ENCODE results near the gene CLDN9. TPM values are rescaled to one million over a fixed set of nuclear protein-coding genes. Genes with fewer than 3 reads are reported as not detected.

The CLDN9 gene
- total RNA-seq (not detected), polyA plus RNA-seq (0.04 TPM)

GRCh38 chr16:3012828-3013420 is at the start of gene CLDN9:
Gene CLDN9, plus strand, starts transcription at chr16:3012923. Its CDS starts 440 bp downstream, at chr16:3013363.
- 32% methylated on average over 27 of the region's 27 CpGs for WGBS
- no peak for DNase-seq (ENCODE audit: extremely low spot score)
- no peak within 1 kb of the TSS for H3K27ac ChIP-seq (ENCODE audit: low read depth)

GRCh38 chr16:2963074-2963722 is 49.5 kb upstream of the CLDN9 start:
- no peaks in the 10 kb centered on the region for H3K36me3 ChIP-seq (ENCODE audit: insufficient read depth)
- H3K4me3 ChIP-seq (ENCODE audit: low read depth, low read length), result no peak overlapping the region
- under 1% methylated on average over 40 of the region's 40 CpGs for WGBS
- no peak overlapping the region for H3K27ac ChIP-seq (ENCODE audit: low read depth)
- DNase-seq (ENCODE audit: extremely low spot score), result no peak
- peaks cover 5% of the 10 kb centered on the region for H3K4me1 ChIP-seq (ENCODE audit: insufficient read depth)

More at GRCh38 chr16:3012828-3013420, at the start of gene CLDN9:
- Histone ChIP-seq H3K4me1 (ENCODE audit: insufficient read depth) (peaks cover 2% of the 10 kb centered on the region), H3K36me3 (ENCODE audit: insufficient read depth) (no peaks in the 10 kb centered on the region), H3K4me3 (ENCODE audit: low read depth, low read length) (no peak within 1 kb of the TSS)

GRCh38 chr16:2963723-2964474 is 48.8 kb upstream of the CLDN9 start, which contains the start of gene KREMEN2:
Gene KREMEN2, plus strand, starts transcription at chr16:2964275. Its CDS starts 246 bp downstream, at chr16:2964521.
- no peak for DNase-seq (ENCODE audit: extremely low spot score)
- peak within 1 kb of the TSS; percentile 29 for H3K4me3 ChIP-seq (ENCODE audit: low read depth, low read length)
- under 1% methylated on average over 60 of the region's 60 CpGs for WGBS
- H3K4me1 ChIP-seq (ENCODE audit: insufficient read depth), result peaks cover 5% of the 10 kb centered on the region
- H3K36me3 ChIP-seq (ENCODE audit: insufficient read depth), result no peaks in the 10 kb centered on the region
- no peak within 1 kb of the TSS for H3K27ac ChIP-seq (ENCODE audit: low read depth)

- H3K36me3 ChIP-seq (ENCODE audit: insufficient read depth), result no peaks in the 10 kb centered on the region
- peak overlapping the region; percentile 29 for H3K4me3 ChIP-seq (ENCODE audit: low read depth, low read length)
- DNase-seq (ENCODE audit: extremely low spot score), result no peak
- no peak overlapping the region for H3K27ac ChIP-seq (ENCODE audit: low read depth)
- peaks cover 5% of the 10 kb centered on the region for H3K4me1 ChIP-seq (ENCODE audit: insufficient read depth)
- WGBS, result under 1% methylated on average over 68 of the region's 68 CpGs
These were observed 48.0 kb upstream of the CLDN9 start for GRCh38 chr16:2964475-2965336.

- Histone ChIP-seq H3K4me1 (ENCODE audit: insufficient read depth) (peaks cover 7% of the 10 kb centered on the region), H3K4me3 (ENCODE audit: low read depth, low read length) (no peak overlapping the region)
- 50% methylated on average over 39 of the region's 39 CpGs for WGBS
These were observed 46.5 kb upstream of the CLDN9 start for GRCh38 chr16:2966043-2966807.

GRCh38 chr16:2966808-2967191 is 45.9 kb upstream of the CLDN9 start:
- peaks cover 7% of the 10 kb centered on the region for H3K4me1 ChIP-seq (ENCODE audit: insufficient read depth)
- H3K4me3 ChIP-seq (ENCODE audit: low read depth, low read length), result no peak overlapping the region
- H3K27ac ChIP-seq (ENCODE audit: low read depth), result no peak overlapping the region
- no peak for DNase-seq (ENCODE audit: extremely low spot score)
- 2% methylated on average over 46 of the region's 46 CpGs for whole genome bisulfite sequencing
- no peaks in the 10 kb centered on the region for H3K36me3 ChIP-seq (ENCODE audit: insufficient read depth)

More at GRCh38 chr16:2966043-2966807, 46.5 kb upstream of the CLDN9 start:
- DNase-seq (ENCODE audit: extremely low spot score), result no peak
- Histone ChIP-seq H3K36me3 (ENCODE audit: insufficient read depth) (no peaks in the 10 kb centered on the region), H3K27ac (ENCODE audit: low read depth) (no peak overlapping the region)

- Histone ChIP-seq H3K36me3 (ENCODE audit: insufficient read depth) (no peaks in the 10 kb centered on the region), H3K4me1 (ENCODE audit: insufficient read depth) (peaks cover 7% of the 10 kb centered on the region), H3K4me3 (ENCODE audit: low read depth, low read length) (no peak overlapping the region), H3K27ac (ENCODE audit: low read depth) (no peak overlapping the region)
- DNase-seq (ENCODE audit: extremely low spot score), result no peak
- WGBS, result 6% methylated on average over 51 of the region's 51 CpGs
These were observed 45.5 kb upstream of the CLDN9 start for GRCh38 chr16:2967211-2967631.

GRCh38 chr16:2967721-2968161 is 45.0 kb upstream of the CLDN9 start:
- 50% methylated on average over 33 of the region's 33 CpGs for WGBS
- H3K4me3 ChIP-seq (ENCODE audit: low read depth, low read length), result no peak overlapping the region
- peaks cover 7% of the 10 kb centered on the region for H3K4me1 ChIP-seq (ENCODE audit: insufficient read depth)
- H3K27ac ChIP-seq (ENCODE audit: low read depth), result no peak overlapping the region
- no peak for DNase-seq (ENCODE audit: extremely low spot score)
- H3K36me3 ChIP-seq (ENCODE audit: insufficient read depth), result no peaks in the 10 kb centered on the region

GRCh38 chr16:2968368-2968737 is 44.4 kb upstream of the CLDN9 start:
- peak overlapping the region; percentile 74 for H3K4me3 ChIP-seq (ENCODE audit: low read depth, low read length)
- no peaks in the 10 kb centered on the region for H3K36me3 ChIP-seq (ENCODE audit: insufficient read depth)
- peaks cover 7% of the 10 kb centered on the region for H3K4me1 ChIP-seq (ENCODE audit: insufficient read depth)
- WGBS, result 18% methylated on average over 18 of the region's 18 CpGs
- no peak for DNase-seq (ENCODE audit: extremely low spot score)
- H3K27ac ChIP-seq (ENCODE audit: low read depth), result no peak overlapping the region

- no peak within 1 kb of the TSS for H3K27ac ChIP-seq (ENCODE audit: low read depth)
- no peaks in the 10 kb centered on the region for H3K36me3 ChIP-seq (ENCODE audit: insufficient read depth)
- peak; percentile 43 for DNase-seq (ENCODE audit: extremely low spot score)
- peak within 1 kb of the TSS; percentile 74 for H3K4me3 ChIP-seq (ENCODE audit: low read depth, low read length)
- peaks cover 7% of the 10 kb centered on the region for H3K4me1 ChIP-seq (ENCODE audit: insufficient read depth)
- under 1% methylated on average over 98 of the region's 98 CpGs for WGBS
These were observed 43.8 kb upstream of the CLDN9 start, which contains the start of gene PAQR4 for GRCh38 chr16:2968738-2969544. Gene PAQR4, plus strand, starts transcription at chr16:2969348. Its CDS starts 327 bp downstream, at chr16:2969675.

GRCh38 chr16:2969545-2970521 is 42.9 kb upstream of the CLDN9 start:
- no peaks in the 10 kb centered on the region for H3K36me3 ChIP-seq (ENCODE audit: insufficient read depth)
- WGBS, result 4% methylated on average over 83 of the region's 83 CpGs
- no peak overlapping the region for H3K27ac ChIP-seq (ENCODE audit: low read depth)
- H3K4me1 ChIP-seq (ENCODE audit: insufficient read depth), result peaks cover 3% of the 10 kb centered on the region
- H3K4me3 ChIP-seq (ENCODE audit: low read depth, low read length), result peak overlapping the region; percentile 74
- no peak for DNase-seq (ENCODE audit: extremely low spot score)

Data from urinary bladder (tissue), 4 donors.